ENCODE results near the gene NTRK2.

The NTRK2 gene

GRCh38 chr9:84819491-84819991, 150.0 kb downstream of the NTRK2 start:
- DNase-seq (ENCODE audit: low spot score): no peak

GRCh38 chr9:84821431-84821830, 151.9 kb downstream of the NTRK2 start:
- no peak for DNase-seq (ENCODE audit: low spot score)

GRCh38 chr9:84822589-84823233, 153.2 kb downstream of the NTRK2 start:
- DNase-seq (ENCODE audit: low spot score): no peak

GRCh38 chr9:84823421-84824271, 154.1 kb downstream of the NTRK2 start:
- DNase-seq (ENCODE audit: low spot score): no peak

- no peak for DNase-seq (ENCODE audit: low spot score)
Observed at GRCh38 chr9:84827216-84827765, 157.8 kb downstream of the NTRK2 start.

GRCh38 chr9:84828046-84828445, 158.5 kb downstream of the NTRK2 start:
- no peak for DNase-seq (ENCODE audit: low spot score)

GRCh38 chr9:84829471-84829870, 159.9 kb downstream of the NTRK2 start:
- DNase-seq (ENCODE audit: low spot score): no peak

- no peak for DNase-seq (ENCODE audit: low spot score)
Observed at GRCh38 chr9:84829997-84830696, 160.6 kb downstream of the NTRK2 start.

GRCh38 chr9:84831377-84831776, 161.8 kb downstream of the NTRK2 start:
- DNase-seq (ENCODE audit: low spot score): no peak

- DNase-seq (ENCODE audit: low spot score): no peak
Observed at GRCh38 chr9:84832453-84832852, 162.9 kb downstream of the NTRK2 start.

GRCh38 chr9:84834426-84834825, 164.9 kb downstream of the NTRK2 start:
- DNase-seq (ENCODE audit: low spot score): no peak

- no peak for DNase-seq (ENCODE audit: low spot score)
Observed at GRCh38 chr9:84835745-84836144, 166.2 kb downstream of the NTRK2 start.

GRCh38 chr9:84838879-84839278, 169.3 kb downstream of the NTRK2 start:
- no peak for DNase-seq (ENCODE audit: low spot score)

GRCh38 chr9:84839541-84839940, 170.0 kb downstream of the NTRK2 start:
- DNase-seq (ENCODE audit: low spot score): no peak

GRCh38 chr9:84841931-84842330, 172.4 kb downstream of the NTRK2 start:
- no peak for DNase-seq (ENCODE audit: low spot score)

GRCh38 chr9:84843175-84843824, 173.8 kb downstream of the NTRK2 start:
- DNase-seq (ENCODE audit: low spot score): no peak

- no peak for DNase-seq (ENCODE audit: low spot score)
Observed at GRCh38 chr9:84845956-84846900, 176.7 kb downstream of the NTRK2 start.

- DNase-seq (ENCODE audit: low spot score): no peak
Observed at GRCh38 chr9:84846906-84847305, 177.4 kb downstream of the NTRK2 start.

GRCh38 chr9:84849049-84849448, 179.5 kb downstream of the NTRK2 start:
- DNase-seq (ENCODE audit: low spot score): no peak

GRCh38 chr9:84850830-84851392, 181.4 kb downstream of the NTRK2 start:
- DNase-seq (ENCODE audit: low spot score): no peak
